Neuronal stem cell (in vitro differentiated cells): ENCODE data around the gene CPNE7.
A peak's percentile ranks its signal among the peaks of the same experiment; 100 is the strongest.
"Not testable (repeated sequence)": the region's sequence is repeated elsewhere in the genome, so short reads cannot be mapped to it uniquely, and the experiment has no call there.

Source experiments
- DNase-seq: peaks from one replicate; pipeline ENCODE4 v3.0.0-alpha.2; 2013; ENCODE audit warnings: low spot score
- H2AFZ ChIP-seq: one replicate; pipeline ENCODE4 v1.6.1; 2013; ENCODE audit warnings: mild to moderate bottlenecking, low read length, inconsistent platforms
- H2AK5ac ChIP-seq: 2 replicates; pipeline ENCODE4 v1.6.1; 2013; ENCODE audit warnings: low read depth, mild to moderate bottlenecking, inconsistent platforms, low read length, moderate library complexity, mixed read lengths
- H2BK120ac ChIP-seq: 2 replicates; pipeline ENCODE4 v1.6.1; 2013; ENCODE audit warnings: low read depth, mild to moderate bottlenecking, inconsistent platforms, low read length, moderate library complexity, mixed read lengths
- H2BK12ac ChIP-seq: one replicate; pipeline ENCODE4 v1.6.1; 2013; ENCODE audit warnings: low read length, inconsistent platforms
- H2BK15ac ChIP-seq: 2 replicates; pipeline ENCODE4 v1.6.1; 2013; ENCODE audit warnings: mild to moderate bottlenecking, low read length, inconsistent platforms, mixed read lengths
- H2BK5ac ChIP-seq: one replicate; pipeline ENCODE4 v1.6.1; 2013; ENCODE audit warnings: inconsistent platforms, mild to moderate bottlenecking, low read length, moderate library complexity
- H3K14ac ChIP-seq: one replicate; pipeline ENCODE4 v1.6.1; 2013; ENCODE audit warnings: low read length, inconsistent platforms
- H3K18ac ChIP-seq: 2 replicates; pipeline ENCODE4 v1.6.1; 2013; ENCODE audit warnings: low read length, inconsistent platforms
- H3K23ac ChIP-seq: 2 replicates; pipeline ENCODE4 v1.6.1; 2013; ENCODE audit warnings: low read depth, mild to moderate bottlenecking, mixed read lengths, low read length, inconsistent platforms; ENCODE audit not compliant: poor library complexity
- H3K27ac ChIP-seq: replicated peaks from 3 replicates; pipeline ENCODE4 v1.5.1; 2013; ENCODE audit warnings: low read length, inconsistent platforms
- H3K27me3 ChIP-seq, 3 experiments: 2 replicates each; pipeline ENCODE4 v1.6.1; 2013; ENCODE audit warnings: low read length in 3 of 3, mild to moderate bottlenecking in 2 of 3, inconsistent platforms in 1 of 3, low read depth in 1 of 3, mixed read lengths in 1 of 3, moderate library complexity in 1 of 3; ENCODE audit not compliant: control insufficient read depth in 3 of 3, insufficient read depth in 3 of 3
- H3K36me3 ChIP-seq, 2 donors: replicated peaks in 1 of 2; 2 replicates each; pipeline ENCODE4 v1.6.1; 2013; ENCODE audit warnings: low read length in 2 of 2; ENCODE audit not compliant: control insufficient read depth in 2 of 2, insufficient read depth in 2 of 2
- H3K4ac ChIP-seq: 2 replicates; pipeline ENCODE4 v1.6.1; 2013; ENCODE audit warnings: inconsistent platforms, mild to moderate bottlenecking, low read length, moderate library complexity
- H3K4me1 ChIP-seq, 2 donors: 1 replicate in 1 of 2; 2 replicates in 1 of 2; pipeline ENCODE4 v1.6.1; 2013; ENCODE audit warnings: low read length in 2 of 2, low read depth in 1 of 2; ENCODE audit not compliant: control insufficient read depth in 2 of 2, insufficient read depth in 1 of 2
- H3K4me2 ChIP-seq: one replicate; pipeline ENCODE4 v1.6.1; 2013; ENCODE audit warnings: mild to moderate bottlenecking, low read length, inconsistent platforms; ENCODE audit not compliant: insufficient read depth, poor library complexity, severe bottlenecking
- H3K4me3 ChIP-seq, 2 donors: 2 replicates each; pipeline ENCODE4 v1.5.1; 2013; ENCODE audit warnings: low read length in 2 of 2, mild to moderate bottlenecking in 2 of 2, inconsistent platforms in 1 of 2, moderate library complexity in 1 of 2
- H3K79me1 ChIP-seq: one replicate; pipeline ENCODE4 v1.6.1; 2013; ENCODE audit warnings: low read depth, mild to moderate bottlenecking, inconsistent platforms, low read length, moderate library complexity
- H3K9ac ChIP-seq: one replicate; pipeline ENCODE4 v1.6.1; 2013; ENCODE audit warnings: mild to moderate bottlenecking, low read depth, low read length, inconsistent platforms; ENCODE audit not compliant: poor library complexity
- H3K9me3 ChIP-seq, 2 donors: replicated peaks in 1 of 2; 2 replicates each; pipeline versions ENCODE3 to v1.6.1; 2013; ENCODE audit warnings: low read length in 2 of 2, mild to moderate bottlenecking in 2 of 2, inconsistent platforms in 1 of 2, low read depth in 1 of 2, mixed read lengths in 1 of 2, moderate library complexity in 1 of 2; ENCODE audit not compliant: control insufficient read depth in 2 of 2, insufficient read depth in 1 of 2
- H4K8ac ChIP-seq: one replicate; pipeline ENCODE4 v1.6.1; 2013; ENCODE audit warnings: low read depth, mild to moderate bottlenecking, inconsistent platforms, low read length, moderate library complexity
- H4K91ac ChIP-seq: one replicate; pipeline ENCODE4 v1.6.1; 2013; ENCODE audit warnings: low read length, low read depth, mild to moderate bottlenecking, inconsistent platforms; ENCODE audit not compliant: poor library complexity
- WGBS, 2 donors: extraction: QIAGEN DNeasy Blood & Tissue Kit; methylation state at CpG; one replicate each; pipeline ENCODE4 v1.1.7; 2013; ENCODE audit warnings: missing lambda C conversion rate in 2 of 2, mixed read lengths in 1 of 2; ENCODE audit not compliant: insufficient read length in 2 of 2, insufficient replicate concordance in 1 of 2; ENCODE audit errors: extremely low coverage in 2 of 2; 5-methylcytosine and 5-hydroxymethylcytosine counted together

Gene CPNE7

GRCh38 chr16:89570342-89570923, 5.1 kb upstream of the CPNE7 start:
- WGBS, 2 donors, result no CpG with 5 or more reads among the region's 30 CpGs
- H2AFZ ChIP-seq, result no peak overlapping the region
- no peak overlapping the region for H3K4me2 ChIP-seq
- no peak for DNase-seq
- H2BK12ac ChIP-seq, result peak overlapping the region; percentile 90
- H3K4me1 ChIP-seq, result peaks cover 2 to 9% of the 10 kb centered on the region in 2 donors
- H2BK15ac ChIP-seq, result peak overlapping the region; percentile 85
- H3K79me1 ChIP-seq, result no peaks in the 10 kb centered on the region
- no peak overlapping the region for H3K9ac ChIP-seq
- peak overlapping the region; percentile 73 for H3K23ac ChIP-seq
- H3K27me3 ChIP-seq, result peaks cover 7 to 15% (median 7%) of the 10 kb centered on the region in 3 experiments
- H3K18ac ChIP-seq, result peak overlapping the region; percentile 28
- no peak overlapping the region for H4K91ac ChIP-seq
- H2AK5ac ChIP-seq, result peak overlapping the region; percentile 49
- H3K4me3 ChIP-seq, result no peak overlapping the region
- H3K14ac ChIP-seq, result peak overlapping the region; percentile 89
- no peaks in the 10 kb centered on the region for H3K9me3 ChIP-seq
- H4K8ac ChIP-seq, result no peak overlapping the region
- no peak overlapping the region for H3K27ac ChIP-seq
- no peaks in the 10 kb centered on the region for H3K36me3 ChIP-seq
- no peak overlapping the region for H2BK5ac ChIP-seq
- no peak overlapping the region for H3K4ac ChIP-seq
- H2BK120ac ChIP-seq, result no peak overlapping the region

- DNase-seq, H3K4me3 ChIP-seq, H3K9me3 ChIP-seq, H3K79me1 ChIP-seq, H4K91ac ChIP-seq, H3K36me3 ChIP-seq, H3K23ac ChIP-seq, H3K4ac ChIP-seq, H3K4me2 ChIP-seq, H2BK120ac ChIP-seq, H4K8ac ChIP-seq, H3K27ac ChIP-seq, H2AFZ ChIP-seq, H2BK15ac ChIP-seq, H3K4me1 ChIP-seq: not testable (repeated sequence)
- Histone ChIP-seq H3K14ac (peak overlapping the region; percentile 82), H3K18ac (peak overlapping the region; percentile 57), H3K9ac (peak overlapping the region; percentile 60), H2AK5ac (peak overlapping the region; percentile 91), H2BK5ac (peak overlapping the region; percentile 5), H2BK12ac (peak overlapping the region; percentile 41), H3K27me3 (peaks cover 12 to 21% (median 12%) of the 10 kb centered on the region in 3 experiments)
- WGBS, 2 donors, result no CpG with 5 or more reads among the region's 36 CpGs
Observed at GRCh38 chr16:89570983-89571598, 4.5 kb upstream of the CPNE7 start.

DNA sequence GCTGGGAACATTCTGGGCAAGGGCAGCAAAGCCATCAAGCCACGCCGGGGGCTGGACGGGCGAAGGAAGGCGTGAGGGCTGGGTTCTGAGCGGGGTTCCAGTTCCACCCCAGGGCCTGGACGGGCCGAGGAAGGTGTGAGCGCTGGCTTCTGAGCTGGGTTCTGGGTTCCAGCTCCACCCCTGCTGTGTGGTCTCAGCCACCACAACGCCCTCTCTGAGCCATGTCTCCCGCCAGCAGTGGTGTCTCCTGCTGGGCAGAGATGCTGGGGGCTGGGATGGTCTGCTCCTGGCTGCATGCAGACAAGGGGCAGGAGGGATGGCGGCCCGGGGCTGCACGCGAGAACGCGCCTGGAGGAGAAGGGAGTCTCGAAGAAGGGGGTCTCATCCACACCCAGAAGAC, 3.9 kb upstream of the CPNE7 start:
- Histone ChIP-seq H2AFZ (no peak overlapping the region), H3K9ac (peak overlapping the region; percentile 60), H4K91ac (no peak overlapping the region), H3K4me3 (no peak overlapping the region), H3K18ac (peak overlapping the region; percentile 57), H3K9me3 (no peaks in the 10 kb centered on the region), H3K27ac (no peak overlapping the region), H3K4ac (peak overlapping the region; percentile 76), H4K8ac (no peak overlapping the region), H2BK12ac (peak overlapping the region; percentile 41), H3K36me3 (no peaks in the 10 kb centered on the region), H3K79me1 (no peaks in the 10 kb centered on the region), H3K4me2 (no peak overlapping the region), H3K23ac (peak overlapping the region; percentile 3), H3K14ac (peak overlapping the region; percentile 82), H3K27me3 (peaks cover 17 to 26% (median 18%) of the 10 kb centered on the region in 3 experiments), H2BK15ac (peak overlapping the region; percentile 58), H2BK5ac (peak overlapping the region; percentile 5), H2BK120ac (no peak overlapping the region), H3K4me1 (peaks cover 2 to 4% of the 10 kb centered on the region in 2 donors), H2AK5ac (peak overlapping the region; percentile 91)
- WGBS, 2 donors, result no CpG with 5 or more reads among the region's 18 CpGs
- no peak for DNase-seq

GRCh38 chr16:89572073-89572484, 3.5 kb upstream of the CPNE7 start:
- H3K4ac ChIP-seq, result peak overlapping the region; percentile 76

More at GRCh38 chr16:89572073-89572484, 3.5 kb upstream of the CPNE7 start:
- Histone ChIP-seq H3K27me3 (peaks cover 21 to 31% (median 21%) of the 10 kb centered on the region in 3 experiments), H2AFZ (peak overlapping the region; percentile 75), H3K79me1 (no peaks in the 10 kb centered on the region), H3K18ac (no peak overlapping the region), H2BK15ac (no peak overlapping the region), H3K14ac (no peak overlapping the region), H3K4me1 (peaks cover 2 to 4% of the 10 kb centered on the region in 2 donors), H2BK5ac (peak overlapping the region; percentile 5), H3K27ac (no peak overlapping the region), H3K9ac (peak overlapping the region; percentile 60), H2AK5ac (peak overlapping the region; percentile 91), H4K91ac (no peak overlapping the region), H3K36me3 (no peaks in the 10 kb centered on the region), H2BK120ac (no peak overlapping the region), H2BK12ac (peak overlapping the region; percentile 10), H3K4me3 (no peak overlapping the region), H3K23ac (peak overlapping the region; percentile 3), H3K4me2 (no peak overlapping the region), H3K9me3 (no peaks in the 10 kb centered on the region), H4K8ac (no peak overlapping the region)
- no CpG with 5 or more reads among the region's 14 CpGs for WGBS, 2 donors
- DNase-seq, result no peak
